Measurements from ENCODE around the gene CLSTN1.

The CLSTN1 gene

DNA sequence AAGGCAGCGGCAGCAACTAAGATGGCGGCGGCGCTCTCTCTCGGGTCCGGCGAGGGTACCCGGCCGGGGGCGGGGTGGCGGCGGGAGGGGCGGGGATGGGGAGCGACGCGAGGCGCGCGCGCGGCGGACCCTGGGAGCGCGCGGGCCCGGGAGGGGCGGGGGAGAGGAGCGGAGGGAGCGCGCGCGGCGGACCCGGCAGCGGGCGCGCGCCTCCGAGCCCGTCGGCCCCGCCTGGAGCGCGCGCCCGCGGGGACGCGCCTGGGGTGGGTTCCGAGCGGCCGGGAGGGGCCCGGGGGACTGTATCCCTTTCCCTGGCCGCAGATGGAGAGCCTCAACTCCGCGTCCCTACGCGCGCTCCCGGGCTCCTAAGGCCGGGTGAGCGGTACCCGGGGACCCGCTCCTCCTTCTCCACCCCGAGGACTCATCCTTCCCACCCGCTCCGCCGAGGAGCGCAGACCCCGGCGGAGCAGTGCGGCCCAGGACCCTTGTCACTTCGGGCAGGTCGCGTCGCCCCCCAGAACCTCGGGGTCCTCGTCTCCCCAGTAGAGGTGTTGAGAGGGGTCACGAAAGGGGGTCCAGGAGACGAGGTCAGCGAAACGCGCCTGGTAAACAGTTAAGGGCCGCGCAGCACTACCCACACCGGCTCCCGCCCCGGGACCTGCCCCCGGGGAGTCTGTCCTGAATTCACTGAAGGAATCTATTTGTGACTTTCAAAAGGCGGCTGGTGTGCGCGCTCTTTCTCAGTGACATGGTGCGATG lies at the start of gene CLSTN1:
CLSTN1 (minus strand) TSS at position 23 of the 759 bp plus-strand sequence. CDS start 232 bp downstream, outside the sequence.
- peak; percentile 90 for DNase-seq

DNA sequence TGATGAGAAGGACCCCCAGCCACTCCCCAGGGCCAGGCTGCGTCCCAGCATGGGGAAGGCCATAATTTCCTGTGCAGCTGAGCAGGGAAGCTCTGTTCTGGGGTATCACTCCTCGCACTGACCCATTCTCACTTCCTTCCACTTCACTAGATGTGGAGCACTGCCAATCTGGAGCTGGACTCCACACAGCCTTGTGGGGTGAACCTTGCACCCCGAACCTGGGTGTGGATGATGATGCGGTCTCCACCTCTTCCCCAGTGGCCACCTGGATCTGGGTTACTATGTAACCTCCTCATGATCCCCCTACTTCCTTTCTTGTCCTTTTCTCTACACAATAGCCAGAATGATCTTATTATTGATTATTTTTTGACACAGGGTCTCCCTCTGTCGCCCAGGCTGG lies 49.6 kb upstream of the CLSTN1 start:
- no peak for DNase-seq

GRCh38 chr1:9872430-9873165 lies 48.8 kb upstream of the CLSTN1 start:
- no peak for DNase-seq

DNA sequence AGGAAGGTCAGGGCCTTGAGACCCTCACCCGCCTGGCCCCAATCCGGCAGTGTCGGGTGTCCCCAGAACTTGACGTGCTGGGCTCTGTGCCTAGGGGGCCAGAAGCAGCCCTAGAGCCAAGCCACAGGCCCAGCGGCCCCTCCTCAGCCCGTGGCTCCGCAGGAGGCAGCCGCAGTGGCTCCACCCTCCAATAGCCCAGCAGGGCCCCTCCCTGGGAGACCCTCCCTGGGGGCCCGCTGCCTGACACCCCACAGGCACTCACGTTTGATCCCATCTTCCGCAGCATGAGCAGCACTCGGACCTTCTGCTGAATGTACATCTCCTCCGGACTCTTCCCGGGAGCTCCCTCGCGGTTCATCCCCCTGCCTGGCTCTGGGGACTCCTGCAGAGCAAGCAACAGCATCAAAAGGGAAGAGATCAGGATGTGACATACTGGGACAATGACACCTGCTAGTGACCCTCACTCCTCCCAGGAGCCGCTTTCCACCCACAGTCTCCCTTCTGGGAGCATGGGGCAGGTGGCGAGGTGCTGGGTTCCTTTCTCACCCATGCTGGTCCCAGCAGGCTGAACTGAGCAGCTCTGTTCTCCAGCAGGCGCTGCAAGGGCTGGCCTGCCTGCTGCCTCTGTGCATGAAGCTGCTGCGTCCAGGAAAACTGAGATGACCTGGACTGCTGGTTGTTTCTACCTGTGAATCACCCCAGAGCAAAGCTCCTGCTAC lies 48.1 kb upstream of the CLSTN1 start:
- DNase-seq = no peak

DNA sequence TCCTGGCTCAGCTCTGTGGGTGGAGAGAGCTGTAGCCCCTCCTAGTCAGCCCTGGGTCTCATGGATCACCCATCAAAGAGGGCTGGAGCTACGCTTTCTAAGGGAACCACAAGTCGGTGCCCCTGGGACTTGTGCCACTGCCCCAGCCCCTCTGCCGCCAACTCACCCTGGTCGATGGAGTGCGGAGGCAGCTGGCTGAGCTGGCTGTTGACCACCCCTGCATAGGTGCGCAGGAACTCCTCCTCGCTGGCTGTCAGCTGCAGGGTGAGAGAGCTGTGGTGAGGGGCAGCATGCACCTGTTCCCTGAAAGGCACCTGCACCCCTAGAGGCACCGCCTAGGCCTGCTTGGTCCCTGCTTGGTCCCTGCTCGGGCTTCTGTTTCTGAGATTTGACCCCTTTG lies 47.3 kb upstream of the CLSTN1 start:
- DNase-seq = no peak

DNA sequence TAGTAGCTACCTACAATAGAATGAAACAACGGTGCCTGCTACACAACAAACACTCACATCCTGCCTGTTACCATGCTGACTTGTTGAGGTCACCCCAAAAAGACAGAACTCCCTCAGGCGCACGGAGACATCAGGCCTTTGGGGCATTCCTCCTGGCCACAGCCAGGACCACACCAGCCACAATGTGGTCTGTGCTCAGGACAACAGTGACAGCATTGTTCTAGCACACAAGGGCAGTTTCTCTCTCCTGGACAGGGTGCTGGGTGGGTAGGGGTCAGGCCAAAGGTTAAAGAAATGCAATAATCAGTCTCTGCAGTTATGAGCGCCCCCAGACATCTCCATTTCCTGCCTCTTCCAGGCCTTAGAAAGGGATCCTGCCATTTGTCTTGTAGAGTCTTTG lies 46.8 kb upstream of the CLSTN1 start:
- no peak for DNase-seq

DNA sequence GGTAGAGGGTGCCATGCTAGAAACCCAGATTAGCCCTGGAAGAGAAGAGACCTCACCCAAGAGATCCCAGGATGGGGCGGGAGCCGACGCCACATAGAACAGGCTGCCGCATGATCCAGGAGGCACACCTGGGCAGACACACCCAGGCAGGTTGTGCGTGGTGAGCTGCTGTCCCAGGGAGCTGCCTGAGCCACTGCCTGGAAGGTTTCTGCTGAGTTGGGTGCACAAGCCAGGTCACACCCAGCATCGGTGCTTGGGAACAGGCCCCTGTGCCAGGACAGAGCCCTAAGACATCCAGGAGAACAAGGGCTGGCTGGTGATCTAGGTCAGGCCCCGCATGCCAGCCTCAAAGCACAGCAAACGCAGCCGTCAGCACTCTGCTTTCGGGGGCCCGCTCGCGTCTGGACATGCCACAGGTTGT lies 46.1 kb upstream of the CLSTN1 start:
- DNase-seq = no peak

- DNase-seq = no peak
These were observed 44.5 kb upstream of the CLSTN1 start for GRCh38 chr1:9868244-9868590.

DNA sequence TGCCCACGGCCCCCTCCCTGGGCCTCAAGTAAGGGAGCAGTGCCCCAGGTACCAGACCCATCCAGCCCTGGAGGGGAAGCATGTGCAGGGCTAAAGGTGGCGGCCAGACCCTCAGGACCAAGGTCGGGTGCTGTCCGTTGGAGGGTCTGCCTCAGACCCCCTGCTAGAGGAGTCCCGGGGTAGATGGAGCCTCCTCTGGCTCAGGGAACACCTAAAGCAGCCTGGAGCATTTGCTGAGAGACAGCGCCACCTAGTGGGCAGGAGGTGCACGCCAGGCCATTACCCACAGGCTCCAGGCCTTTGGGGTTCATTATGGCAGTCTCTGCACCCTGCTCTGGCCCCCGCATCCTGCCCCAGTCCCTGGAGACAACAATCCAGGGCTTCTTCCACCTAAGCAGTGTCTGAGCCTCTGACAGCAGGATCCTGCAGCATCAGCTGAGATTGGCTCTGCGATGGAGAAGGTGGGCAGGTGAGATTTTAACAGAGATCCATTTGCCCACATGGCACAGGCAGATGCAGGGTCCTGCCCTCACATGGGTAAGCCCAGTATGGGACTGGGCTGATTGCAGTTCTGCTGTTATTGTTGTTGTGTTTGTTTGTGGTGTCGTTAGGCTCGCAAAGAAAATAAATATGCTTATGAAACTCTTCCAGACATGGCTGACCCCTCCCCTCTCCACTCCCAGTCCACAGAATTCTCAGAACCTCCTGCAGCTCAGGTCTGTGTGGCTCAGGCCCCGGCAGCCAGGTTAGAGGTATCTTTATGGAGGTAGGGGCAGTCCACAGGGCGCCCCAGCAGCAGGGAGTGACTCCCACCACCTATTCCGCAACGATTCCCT lies 43.9 kb upstream of the CLSTN1 start:
- DNase-seq = peak; percentile 87

DNA sequence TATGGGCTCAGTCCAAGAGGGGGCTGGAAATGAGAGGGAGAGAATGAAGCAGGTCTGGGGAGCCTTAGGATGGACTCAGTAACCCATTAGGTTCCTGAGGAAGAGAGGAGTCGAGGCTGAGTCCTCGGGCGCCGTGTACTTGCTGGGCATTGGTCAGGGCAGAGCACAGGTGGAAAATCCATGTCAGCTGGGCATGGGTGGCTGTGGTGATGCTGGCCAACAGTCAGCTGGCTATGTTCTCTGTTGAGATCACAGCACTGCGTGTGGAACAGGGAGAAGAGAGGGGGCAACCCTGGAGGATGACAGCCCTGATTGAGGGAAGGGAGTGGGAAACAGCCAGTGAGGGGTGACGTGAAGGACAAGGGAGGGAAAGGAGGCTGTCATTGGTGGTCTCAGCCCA lies 43.1 kb upstream of the CLSTN1 start:
- DNase-seq = no peak

DNA sequence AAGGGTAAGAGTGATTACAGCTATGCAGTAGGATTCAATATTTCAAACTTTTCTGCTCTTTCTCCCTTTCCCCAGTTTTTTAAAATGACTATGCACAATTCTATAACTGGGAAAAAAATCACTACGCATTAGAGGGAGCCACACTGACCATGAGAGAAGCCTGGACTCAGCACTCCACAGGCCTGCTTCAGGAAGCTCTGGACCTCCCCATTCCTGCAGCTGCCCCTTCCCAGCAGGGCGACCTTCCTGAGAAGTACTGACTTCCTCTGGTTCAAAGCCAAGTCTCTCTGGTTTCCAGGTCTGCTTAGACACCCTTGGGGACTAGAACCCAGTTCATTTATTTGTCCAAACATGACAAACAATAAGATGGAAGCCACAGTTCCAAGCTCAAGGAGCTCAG lies 42.0 kb upstream of the CLSTN1 start:
- no peak for DNase-seq

DNA sequence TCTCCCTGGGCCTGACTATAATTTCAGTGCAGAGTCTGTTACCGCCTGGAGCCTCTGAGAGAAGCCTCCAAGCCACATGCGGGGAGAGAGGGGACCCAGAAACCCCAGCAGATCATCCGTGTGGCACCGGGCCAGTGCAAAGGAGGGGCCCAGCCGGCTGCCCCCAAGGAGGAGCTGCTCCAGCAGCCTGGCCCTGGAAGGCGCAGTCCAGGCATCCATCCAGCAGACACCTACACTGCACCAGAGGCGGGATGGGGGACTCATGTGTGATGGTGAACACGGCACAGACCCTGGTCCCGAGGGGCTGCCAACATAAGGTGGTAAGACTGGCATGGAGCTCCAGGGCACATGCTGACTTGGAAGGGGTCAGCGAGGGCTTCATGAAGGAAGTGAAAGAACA lies 39.6 kb upstream of the CLSTN1 start:
- no peak for DNase-seq

DNA sequence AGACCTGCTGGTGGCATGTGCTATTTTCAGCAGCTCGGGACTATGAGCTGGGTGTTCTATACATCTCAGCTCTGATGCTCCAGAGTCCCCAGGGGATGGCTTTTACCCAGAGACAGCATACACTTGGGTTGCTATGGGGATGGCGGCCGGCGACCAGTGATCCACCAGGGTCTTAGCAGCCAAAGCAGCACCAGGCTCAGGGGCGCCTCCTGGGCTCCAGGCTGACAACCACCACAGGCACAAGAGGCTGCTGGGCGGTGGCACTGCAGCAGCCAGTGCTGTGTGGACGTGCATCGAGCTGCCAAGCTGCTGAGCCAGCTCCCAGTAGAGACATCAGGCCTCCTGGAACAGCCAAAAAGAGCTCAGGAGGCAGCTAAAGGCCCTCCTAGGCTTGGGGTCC lies 37.6 kb upstream of the CLSTN1 start:
- DNase-seq = no peak

GRCh38 chr1:9860887-9861286 lies 37.1 kb upstream of the CLSTN1 start:
- DNase-seq = no peak

DNA sequence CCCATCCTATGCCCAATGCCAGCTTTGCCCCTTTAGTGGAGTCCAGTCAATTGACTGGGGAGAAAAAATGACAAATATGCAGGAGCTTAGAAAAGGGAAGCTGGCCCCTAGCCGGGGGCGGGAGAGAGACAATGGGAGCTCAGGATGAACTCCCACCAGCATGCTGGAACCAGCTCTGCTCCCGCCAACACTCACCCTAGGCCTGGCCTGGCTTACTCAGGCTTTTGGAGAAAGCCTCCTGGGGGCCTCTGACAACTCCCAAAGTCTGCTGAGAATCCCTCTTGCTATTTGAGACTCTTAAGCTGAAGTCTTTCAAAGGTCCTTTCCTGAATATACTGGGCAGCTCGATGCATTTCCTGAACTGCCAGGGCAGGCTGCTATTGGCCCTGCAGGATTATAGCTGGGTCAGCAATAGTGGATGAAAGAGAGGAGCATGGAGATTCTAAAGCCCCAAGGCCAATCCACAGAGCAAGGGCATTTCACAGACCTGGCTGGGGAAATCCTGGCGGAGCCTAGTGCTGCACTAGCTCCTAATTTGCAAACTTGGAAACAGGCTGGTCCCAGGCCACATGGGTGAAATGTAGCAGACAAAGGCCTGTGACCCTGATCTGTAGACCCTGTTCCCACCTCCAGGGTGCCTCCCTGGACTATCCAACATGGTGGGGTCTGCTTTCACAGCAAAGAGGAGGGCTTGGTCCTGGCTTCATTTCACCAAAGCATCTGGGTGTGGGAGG lies 35.7 kb upstream of the CLSTN1 start:
- no peak for DNase-seq

DNA sequence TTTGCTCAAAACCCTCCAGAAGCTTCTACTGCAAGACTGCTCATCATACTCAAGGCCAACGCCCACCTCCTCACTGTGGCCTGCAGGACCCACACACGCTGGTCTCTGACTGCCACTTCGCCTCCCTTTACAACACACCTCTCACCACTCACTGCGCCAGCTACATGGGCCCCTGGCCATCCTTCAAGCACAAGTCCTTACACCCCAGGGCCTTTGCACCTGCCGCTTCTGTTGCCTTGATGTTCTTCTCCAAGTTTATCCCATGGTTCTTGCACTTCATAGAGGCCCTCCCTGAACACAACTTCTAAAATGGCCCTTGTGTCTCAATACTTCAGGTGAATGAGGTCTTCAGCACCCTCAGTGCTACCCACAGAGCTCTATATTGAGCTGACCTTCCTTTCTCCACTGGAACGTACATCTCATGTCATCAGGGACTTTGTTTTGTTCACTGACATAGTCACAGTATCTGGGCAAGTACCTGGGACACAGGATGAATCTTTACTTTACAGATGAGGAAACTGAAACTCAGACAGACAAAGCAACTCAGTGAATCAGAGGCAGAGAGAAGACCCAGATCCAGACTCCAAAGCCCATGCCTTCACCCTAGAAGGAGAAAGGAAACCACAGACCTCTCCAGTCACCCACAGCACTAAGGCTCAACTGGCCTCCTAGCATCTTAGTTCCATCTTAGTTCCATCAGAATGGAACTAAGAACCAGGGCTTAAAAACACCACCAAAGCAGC lies 34.7 kb upstream of the CLSTN1 start:
- no peak for DNase-seq

GRCh38 chr1:9855186-9855585 lies 31.4 kb upstream of the CLSTN1 start:
- DNase-seq = no peak

DNA sequence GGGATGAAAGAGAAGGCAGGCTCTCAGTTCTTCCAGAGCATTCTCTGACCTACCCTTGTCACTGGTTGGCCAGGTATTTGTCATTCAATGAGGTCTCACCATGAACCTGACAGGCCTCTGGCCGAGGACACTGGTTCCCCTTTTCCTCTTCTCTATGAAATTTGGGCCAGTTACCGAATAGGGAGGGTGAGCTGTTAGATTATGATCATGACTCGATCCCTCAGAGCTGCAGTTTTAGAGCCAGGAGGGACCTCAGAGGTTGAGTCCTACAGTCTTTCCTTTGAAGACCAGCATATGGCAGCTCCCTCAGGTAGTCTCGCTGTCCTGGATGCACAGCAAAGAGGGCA lies 29.5 kb upstream of the CLSTN1 start:
- no peak for DNase-seq

DNA sequence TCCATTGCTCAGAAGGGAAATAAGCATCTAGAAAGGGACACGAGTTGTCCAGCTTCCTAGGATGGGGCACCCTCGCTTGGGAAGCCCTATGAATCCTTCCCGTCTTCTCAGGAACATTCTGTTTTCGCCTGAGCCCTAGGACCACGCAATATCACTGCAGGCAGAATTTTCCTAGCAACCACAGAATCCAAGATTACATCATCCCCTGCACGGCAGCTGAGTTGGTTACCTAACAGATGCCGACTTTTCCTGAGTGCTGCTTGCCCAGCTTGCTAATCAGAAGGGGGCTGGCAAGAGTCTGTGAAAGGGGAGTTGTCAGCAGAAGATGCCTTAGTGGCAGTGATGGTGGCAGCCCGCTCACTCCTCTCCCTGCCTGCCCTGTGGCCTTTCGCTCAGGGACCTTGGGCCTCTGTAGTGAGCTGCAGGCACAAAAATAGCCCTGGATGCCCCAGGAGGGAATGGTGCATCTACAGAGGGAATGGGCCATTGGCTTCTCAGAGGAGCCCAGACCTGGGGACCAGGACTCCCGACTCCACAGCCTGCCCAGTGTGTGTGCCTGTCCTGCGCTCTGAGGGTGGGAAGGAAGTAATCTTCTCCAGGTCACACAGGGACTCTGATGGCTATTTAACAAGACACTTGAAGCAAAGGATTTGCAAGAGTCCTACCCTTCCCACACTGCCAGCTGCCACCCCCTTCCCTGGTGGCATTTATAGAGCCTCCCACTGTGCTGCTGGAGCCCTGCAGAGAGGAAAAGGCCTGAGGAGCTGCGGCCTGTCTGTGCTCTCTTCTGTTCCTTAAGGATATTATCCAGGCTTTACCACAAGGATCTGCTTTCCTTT lies 28.9 kb upstream of the CLSTN1 start:
- no peak for DNase-seq

DNA sequence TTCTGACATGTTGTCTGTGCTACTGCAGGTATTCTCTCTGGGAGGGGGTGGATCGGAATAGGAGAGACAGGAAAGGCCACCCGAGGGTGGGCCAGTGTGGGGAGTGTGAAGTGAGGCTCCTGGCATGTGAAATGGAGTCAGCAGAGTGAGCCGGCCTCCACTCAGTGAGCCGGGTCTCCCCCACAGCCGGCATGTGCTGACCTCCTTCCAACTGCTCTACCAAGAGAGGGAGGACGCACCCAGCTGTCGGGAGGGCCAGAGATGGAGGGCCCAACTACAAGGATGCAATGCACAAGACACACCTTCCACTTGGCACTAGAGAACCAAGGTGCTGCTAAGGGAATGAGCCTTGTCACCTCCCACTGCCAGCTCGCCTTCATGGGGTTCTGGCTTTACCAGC lies 28.2 kb upstream of the CLSTN1 start:
- no peak for DNase-seq
